Airway epithelial cell (primary cell): ENCODE results near the gene TRUB2. TPM values are rescaled to one million over a fixed set of nuclear protein-coding genes. Genes with fewer than 3 reads are reported as not detected.

ENCODE experiments used
- total RNA-seq: library from RNA; depleted of rRNA; stranded (reverse); fragments of >200 nt; gene quantifications from 2 replicates; pipeline ENCODE4 v1.2.3, GENCODE V29; 2015

Gene TRUB2, protein sequence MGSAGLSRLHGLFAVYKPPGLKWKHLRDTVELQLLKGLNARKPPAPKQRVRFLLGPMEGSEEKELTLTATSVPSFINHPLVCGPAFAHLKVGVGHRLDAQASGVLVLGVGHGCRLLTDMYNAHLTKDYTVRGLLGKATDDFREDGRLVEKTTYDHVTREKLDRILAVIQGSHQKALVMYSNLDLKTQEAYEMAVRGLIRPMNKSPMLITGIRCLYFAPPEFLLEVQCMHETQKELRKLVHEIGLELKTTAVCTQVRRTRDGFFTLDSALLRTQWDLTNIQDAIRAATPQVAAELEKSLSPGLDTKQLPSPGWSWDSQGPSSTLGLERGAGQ
- total RNA-seq, result 11.7 and 20.5 TPM in 2 replicates

DNA sequence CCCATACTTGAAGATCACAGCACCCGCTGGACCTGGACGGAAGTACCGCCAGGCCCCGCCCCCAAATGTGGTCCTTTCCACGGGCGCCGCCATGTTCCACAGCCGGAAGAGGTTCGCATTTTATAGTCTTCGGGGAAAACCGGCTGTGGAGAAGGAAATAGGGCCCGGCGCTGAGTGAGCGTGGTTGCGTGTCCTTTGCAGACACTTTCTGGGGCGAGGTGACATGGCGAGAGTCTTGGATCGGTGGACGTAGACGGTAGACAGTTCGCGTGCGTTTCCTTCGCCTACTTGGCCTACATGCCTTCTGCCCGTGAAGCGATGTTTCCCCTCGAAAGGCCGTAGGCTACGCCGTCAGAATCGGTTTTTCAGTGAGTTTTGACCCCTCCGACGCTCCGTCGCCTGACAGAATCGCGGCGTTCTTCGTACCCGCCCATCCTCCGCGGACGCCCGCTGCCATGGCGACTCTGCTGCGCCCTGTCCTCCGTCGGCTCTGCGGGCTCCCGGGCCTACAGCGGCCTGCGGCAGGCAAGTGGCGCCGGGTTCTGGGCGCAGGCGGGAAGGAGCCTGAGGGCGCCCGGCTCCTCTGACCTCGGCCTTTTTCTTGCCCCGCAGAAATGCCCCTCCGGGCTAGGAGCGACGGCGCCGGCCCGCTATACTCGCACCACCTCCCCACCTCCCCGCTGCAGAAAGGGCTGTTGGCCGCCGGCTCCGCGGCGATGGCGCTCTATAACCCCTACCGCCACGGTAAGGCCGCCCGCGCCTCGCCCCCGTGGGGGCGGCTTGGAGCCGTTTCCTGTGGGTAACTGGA is at the start of gene TRUB2, which contains the start of gene COQ4:
Gene TRUB2 (minus strand): TSS at position 44 of the 808 bp plus-strand sequence. CDS start 39 bp downstream, at position 5.
Gene COQ4 (plus strand): TSS at position 436 of the 808 bp plus-strand sequence. CDS start 20 bp downstream, at position 456.

DNA sequence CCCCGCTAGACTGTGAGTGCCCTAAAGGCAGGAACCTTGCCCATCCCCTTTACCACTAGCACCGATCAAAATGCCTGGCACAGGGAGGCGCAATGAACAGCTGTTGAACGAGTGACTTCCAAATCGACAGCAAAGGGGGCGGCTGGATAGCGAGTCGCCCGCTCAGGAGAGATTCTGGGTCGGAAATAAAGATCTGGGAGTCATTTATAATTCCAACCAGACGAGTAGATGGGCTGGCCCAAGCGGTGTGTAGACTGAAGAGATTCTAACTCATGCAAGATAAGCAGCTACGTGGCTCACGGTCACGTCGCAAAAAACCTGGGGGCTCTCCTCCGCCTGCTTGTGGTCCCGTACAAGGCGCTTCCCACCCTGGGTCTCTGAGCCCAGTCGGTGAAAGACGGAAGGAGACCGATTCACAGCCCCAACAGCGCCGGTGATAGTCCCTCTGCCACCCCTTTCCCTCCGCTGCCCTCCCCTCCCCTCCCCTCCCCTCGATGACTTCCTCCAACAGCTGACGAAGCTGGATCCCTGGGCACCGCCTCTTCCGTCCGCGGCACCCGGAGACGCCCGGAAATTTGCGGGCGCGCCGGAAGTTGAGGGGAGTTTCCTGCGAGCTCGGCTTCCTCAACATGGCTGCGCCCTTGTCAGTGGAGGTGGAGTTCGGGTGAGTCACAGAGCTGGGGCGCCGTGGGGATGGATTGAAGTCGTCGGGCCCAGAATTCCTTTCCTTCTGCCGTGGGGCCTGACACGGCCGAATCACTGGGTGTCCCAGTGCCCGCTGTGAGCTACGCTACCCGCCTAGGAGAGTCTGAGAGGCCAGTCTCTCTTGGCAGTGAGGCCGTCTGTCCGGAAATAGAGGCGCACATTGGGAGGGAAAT is 48.7 kb upstream of the TRUB2 start, which contains the start of gene URM1:
Gene URM1 (plus strand): TSS at position 623 of the 878 bp plus-strand sequence. CDS start 7 bp downstream, at position 630.

DNA sequence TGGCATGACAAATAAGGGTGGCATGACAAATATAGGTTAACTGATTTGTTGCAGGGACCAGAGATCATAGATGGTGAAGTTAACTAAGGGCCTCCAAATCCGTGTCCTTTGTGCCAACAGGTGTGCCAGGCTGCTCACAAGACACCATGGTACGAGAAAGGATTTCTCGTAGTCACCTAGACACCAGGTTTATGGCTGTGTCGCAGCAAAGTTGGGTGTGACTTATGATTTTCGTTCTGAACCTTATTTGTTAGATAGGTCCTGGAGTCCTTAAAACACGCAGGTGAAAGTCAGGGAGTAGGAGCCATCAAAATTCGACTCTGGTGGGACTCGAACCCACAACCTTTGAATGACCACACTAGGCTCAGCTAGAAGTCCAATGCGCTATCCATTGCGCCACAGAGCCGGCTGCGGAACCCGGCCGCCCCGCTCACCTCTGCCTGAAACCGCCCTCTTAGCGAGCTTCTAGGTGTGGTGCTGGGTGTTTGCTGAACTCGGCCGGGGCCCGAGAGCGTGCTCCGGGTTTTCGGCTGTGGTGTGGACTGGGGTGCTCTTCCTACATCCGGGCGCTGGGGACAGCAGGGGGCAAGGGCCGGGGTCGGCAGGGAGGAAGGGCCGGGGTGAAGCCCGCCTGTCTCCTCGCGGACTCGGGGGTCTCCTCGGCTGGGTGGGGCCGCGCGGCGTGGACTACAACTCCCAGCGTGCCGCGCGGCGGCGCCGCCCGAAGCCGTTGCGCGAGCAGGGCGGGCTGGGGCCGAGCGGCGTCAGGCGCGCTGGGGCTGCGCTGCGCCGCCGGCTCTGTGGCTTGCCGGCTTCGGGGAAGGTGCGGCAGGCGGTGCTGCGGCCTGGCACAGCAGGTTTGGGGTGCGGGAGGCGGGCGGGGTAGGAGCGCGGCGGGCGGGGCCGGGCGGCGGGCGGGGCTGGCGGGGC is 17.8 kb upstream of the TRUB2 start, which contains the start of gene SLC27A4:
Gene SLC27A4 (plus strand): TSS at position 767 of the 930 bp plus-strand sequence. CDS start 2,606 bp downstream, outside the sequence.

DNA sequence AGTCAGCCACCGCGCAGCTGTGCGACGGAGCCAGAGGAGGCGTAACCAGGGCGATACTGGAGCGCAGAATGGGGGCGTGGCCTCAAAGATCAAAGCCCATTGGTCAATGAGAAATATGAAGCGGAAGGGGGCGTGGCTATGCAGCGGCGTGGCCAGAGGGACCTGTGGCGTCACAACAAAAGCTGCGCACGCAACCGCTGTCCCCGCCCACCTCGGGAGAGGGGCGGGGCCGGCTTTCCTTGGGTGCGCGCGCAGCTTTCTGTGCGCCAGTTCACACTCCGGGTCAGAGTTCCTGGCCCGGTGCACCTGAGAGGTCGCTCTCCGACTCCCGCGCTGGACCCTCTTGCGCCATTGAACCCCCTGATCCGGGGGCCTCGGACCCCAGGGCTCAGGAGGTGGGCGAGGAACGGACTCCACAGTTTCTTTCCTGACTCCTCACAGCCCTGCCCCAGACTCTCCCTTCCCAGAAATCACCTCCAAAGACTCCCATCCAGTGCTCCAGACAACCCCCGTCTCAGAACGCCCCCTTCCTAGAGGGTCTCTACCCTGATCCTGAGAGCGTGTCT is 46.2 kb downstream of the TRUB2 start, which contains the start of gene SWI5:
Gene SWI5 (plus strand): TSS at position 269 of the 566 bp plus-strand sequence.

DNA sequence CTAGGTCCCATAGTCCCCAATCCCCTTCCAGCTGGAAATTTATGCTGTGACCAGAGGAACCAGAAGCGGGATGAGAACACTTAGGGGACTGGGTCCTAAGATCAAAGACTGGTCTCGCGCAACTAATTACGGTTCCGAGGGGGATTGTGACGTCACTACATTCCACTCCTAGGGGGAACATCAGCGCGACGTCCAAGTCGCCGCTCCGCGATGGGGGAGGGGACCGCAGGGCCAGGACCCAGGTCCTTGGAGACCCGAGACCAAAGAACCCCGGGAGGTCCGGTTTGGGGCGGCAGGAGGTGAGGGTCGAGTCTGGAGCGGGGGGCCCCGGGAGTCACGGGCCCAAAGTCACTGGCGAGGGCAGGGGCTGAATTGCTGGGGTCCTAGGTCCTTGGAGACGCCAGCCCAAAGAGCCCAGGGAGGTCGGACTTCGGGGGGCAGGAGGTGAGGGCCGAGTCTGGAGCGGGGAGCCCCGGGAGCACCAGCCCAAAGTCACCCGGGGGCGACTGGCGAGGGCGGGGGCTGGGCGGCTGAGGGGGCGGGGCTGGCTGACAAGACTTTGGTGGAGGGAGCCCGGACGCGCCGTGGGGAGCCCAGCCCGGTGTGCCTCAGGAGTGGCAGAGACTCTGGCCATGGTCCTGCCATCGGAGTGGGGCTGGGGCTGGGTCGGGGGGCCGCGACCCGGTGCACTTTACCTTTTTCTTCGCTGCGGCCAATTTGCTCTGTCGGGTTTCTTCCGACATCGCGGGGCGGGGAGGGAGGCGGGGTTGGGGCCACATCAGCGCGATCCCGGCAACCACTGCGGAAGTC is 46.8 kb downstream of the TRUB2 start, which contains the start of gene GOLGA2:
Gene GOLGA2 (minus strand): TSS at position 810 of the 810 bp plus-strand sequence. CDS start 31 bp downstream, at position 779.

Other genes with a start within 250 kb of the TRUB2 start
- 103 and 109 TPM in 2 replicates for gene PTGES2, start 194.7 kb downstream of the TRUB2 start, total RNA-seq
- gene LCN2, start 173.0 kb downstream of the TRUB2 start, total RNA-seq, result 24.7 and 33.4 TPM in 2 replicates
- gene BBLN, start 162.2 kb downstream of the TRUB2 start, total RNA-seq, result 251 and 413 TPM in 2 replicates
- 34.8 and 47.4 TPM in 2 replicates for gene CIZ1, start 130.9 kb downstream of the TRUB2 start, total RNA-seq
- 0.65 and 1.5 TPM in 2 replicates for gene DNM1, start 119.1 kb downstream of the TRUB2 start, total RNA-seq
- gene GOLGA2, start 46.4 kb downstream of the TRUB2 start, total RNA-seq, result 56.6 and 64.2 TPM in 2 replicates
- 17.0 and 39.1 TPM in 2 replicates for gene SWI5, start 46.2 kb downstream of the TRUB2 start, total RNA-seq
- gene COQ4, start 392 bp upstream of the TRUB2 start, total RNA-seq, result 35.4 and 44.9 TPM in 2 replicates
- 40.7 and 48.2 TPM in 2 replicates for gene SLC27A4, start 18.1 kb upstream of the TRUB2 start, total RNA-seq
- gene URM1, start 48.9 kb upstream of the TRUB2 start, total RNA-seq, result 24.1 and 29.1 TPM in 2 replicates
- 57.5 and 64.2 TPM in 2 replicates for gene CERCAM, start 98.4 kb upstream of the TRUB2 start, total RNA-seq
- gene ODF2, start 133.6 kb upstream of the TRUB2 start, total RNA-seq, result 31.4 and 34.7 TPM in 2 replicates
- gene GLE1, start 182.3 kb upstream of the TRUB2 start, total RNA-seq, result 25.5 and 28.4 TPM in 2 replicates
- gene SPTAN1, start 230.1 kb upstream of the TRUB2 start, total RNA-seq, result 147 and 175 TPM in 2 replicates